ENCODE results near the gene DOCK9. TPM values are rescaled to one million over a fixed set of nuclear protein-coding genes. Genes with fewer than 3 reads are reported as not detected.

Gene DOCK9
- total RNA-seq, 6 donors from 2014 or later = 155 to 284 (median 170) TPM

- DNase-seq (no peak), ATAC-seq (ENCODE audit: low FRiP score in 2 of 2) (no peak)
- TF ChIP-seq POLR2AphosphoS5 (IDR thresholded peaks at IDR 0.05) = no peak
- TF ChIP-seq CTCF (IDR thresholded peaks at IDR 0.05) = no peak
- no peak for TF ChIP-seq POLR2A (IDR thresholded peaks at IDR 0.05)
- TF ChIP-seq EP300 (IDR thresholded peaks at IDR 0.05) = no peak
- no peak overlapping the region for H3K4me3 ChIP-seq
- H3K4me1 ChIP-seq = peaks cover 0 to 7% (median 3%) of the 10 kb centered on the region in 4 donors
- H3K9me3 ChIP-seq = no peaks in the 10 kb centered on the region
- WGBS, 2 donors = 91 to 98% methylated on average over 3 of the region's 3 CpGs
- peaks cover 0 to 76% (median 14%) of the 10 kb centered on the region in 4 donors for H3K36me3 ChIP-seq
- H3K27ac ChIP-seq = no peak overlapping the region
- no peaks in the 10 kb centered on the region for H3K27me3 ChIP-seq
Observed at GRCh38 chr13:98837896-98838295, 140.0 kb downstream of the DOCK9 start.

GRCh38 chr13:98835156-98835555 is 142.7 kb downstream of the DOCK9 start:
- DNase-seq = no peak
- H3K27me3 ChIP-seq = no peaks in the 10 kb centered on the region
- TF ChIP-seq EP300 (IDR thresholded peaks at IDR 0.05) = no peak
- TF ChIP-seq POLR2AphosphoS5 (IDR thresholded peaks at IDR 0.05) = no peak
- no peak for TF ChIP-seq POLR2A (IDR thresholded peaks at IDR 0.05)
- TF ChIP-seq CTCF (IDR thresholded peaks at IDR 0.05) = no peak
- peaks cover 4 to 88% (median 21%) of the 10 kb centered on the region in 4 donors for H3K36me3 ChIP-seq
- no peak for ATAC-seq (ENCODE audit: low FRiP score in 2 of 2)
- 82 to 93% methylated on average over 3 of the region's 3 CpGs for WGBS, 2 donors
- H3K27ac ChIP-seq = no peak overlapping the region
- no peak overlapping the region for H3K4me3 ChIP-seq
- H3K4me1 ChIP-seq = peaks cover 0 to 5% (median 3%) of the 10 kb centered on the region in 4 donors
- H3K9me3 ChIP-seq = no peaks in the 10 kb centered on the region

- ATAC-seq (ENCODE audit: low FRiP score in 2 of 2) (no peak), DNase-seq (no peak)
- no peak for TF ChIP-seq POLR2A (IDR thresholded peaks at IDR 0.05)
- TF ChIP-seq CTCF (IDR thresholded peaks at IDR 0.05) = no peak
- no peak for TF ChIP-seq EP300 (IDR thresholded peaks at IDR 0.05)
- no peak for TF ChIP-seq POLR2AphosphoS5 (IDR thresholded peaks at IDR 0.05)
- WGBS, 2 donors = 74 to 77% methylated on average over 7 of the region's 7 CpGs
- no peak overlapping the region for H3K27ac ChIP-seq
- no peaks in the 10 kb centered on the region for H3K9me3 ChIP-seq
- no peaks in the 10 kb centered on the region for H3K4me1 ChIP-seq
- no peaks in the 10 kb centered on the region for H3K27me3 ChIP-seq
- no peak overlapping the region for H3K4me3 ChIP-seq
- H3K36me3 ChIP-seq = peaks cover 4 to 96% (median 28%) of the 10 kb centered on the region in 4 donors
Observed at GRCh38 chr13:98834254-98834960, 143.5 kb downstream of the DOCK9 start.

- DNase-seq (no peak), ATAC-seq (ENCODE audit: low FRiP score in 2 of 2) (no peak)
- TF ChIP-seq EP300 (IDR thresholded peaks at IDR 0.05) (no peak), POLR2A (IDR thresholded peaks at IDR 0.05) (no peak)
- no peaks in the 10 kb centered on the region for H3K27me3 ChIP-seq
- 70 to 73% methylated on average over 8 of the region's 8 CpGs for WGBS, 2 donors
- no peak overlapping the region for H3K27ac ChIP-seq
- H3K36me3 ChIP-seq = peaks cover 11 to 97% (median 39%) of the 10 kb centered on the region in 4 donors
- H3K4me3 ChIP-seq = no peak overlapping the region
- no peaks in the 10 kb centered on the region for H3K9me3 ChIP-seq
- peaks cover 0 to 3% (median 0%) of the 10 kb centered on the region in 4 donors for H3K4me1 ChIP-seq
Observed at GRCh38 chr13:98831236-98831635, 146.6 kb downstream of the DOCK9 start.

GRCh38 chr13:98829541-98829940 is 148.3 kb downstream of the DOCK9 start:
- peaks cover 11 to 98% (median 34%) of the 10 kb centered on the region in 4 donors for H3K36me3 ChIP-seq
- ATAC-seq (ENCODE audit: low FRiP score in 2 of 2) (no peak), DNase-seq (no peak)
- H3K4me3 ChIP-seq = no peak overlapping the region
- peaks cover 0 to 3% (median 0%) of the 10 kb centered on the region in 4 donors for H3K4me1 ChIP-seq
- H3K9me3 ChIP-seq = no peaks in the 10 kb centered on the region
- TF ChIP-seq POLR2AphosphoS5 (IDR thresholded peaks at IDR 0.05) = no peak
- TF ChIP-seq CTCF (IDR thresholded peaks at IDR 0.05) = no peak
- TF ChIP-seq EP300 (IDR thresholded peaks at IDR 0.05) = no peak
- TF ChIP-seq POLR2A (IDR thresholded peaks at IDR 0.05) = no peak
- H3K27ac ChIP-seq = no peak overlapping the region
- H3K27me3 ChIP-seq = no peaks in the 10 kb centered on the region
- 94 to 95% methylated on average over 5 of the region's 5 CpGs for WGBS, 2 donors

Measured in upper lobe of left lung (tissue), 6 donors.